GM21529 (cell line): ENCODE measurements around the gene FAM229B.

ENCODE experiments used
- ATAC-seq: cut with Tn5 transposase; IDR thresholded peaks from one replicate; pipeline ENCODE4 v1.9.1; 2021; ENCODE audit not compliant: unreplicated experiment

FAM229B gene

DNA sequence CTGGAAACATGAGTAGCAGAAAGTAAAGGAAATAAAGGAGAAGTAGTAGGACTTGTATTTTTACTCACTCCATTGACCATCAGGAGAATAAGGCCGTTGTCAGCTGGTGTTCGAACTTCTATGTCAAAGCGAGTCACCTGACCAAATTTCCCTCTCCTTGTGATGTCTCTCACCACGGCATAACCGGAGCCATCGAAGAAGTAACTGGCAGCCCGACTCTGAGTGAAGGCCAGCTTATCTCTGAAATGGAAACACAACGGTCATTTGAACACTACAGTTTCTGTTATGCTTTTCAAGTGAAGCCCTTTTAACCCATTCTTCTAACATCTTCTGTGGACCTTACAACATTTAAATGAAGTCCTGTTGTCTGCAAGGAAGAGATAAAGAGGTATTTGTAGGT is 51.7 kb downstream of the FAM229B start:
- no peak for ATAC-seq

DNA sequence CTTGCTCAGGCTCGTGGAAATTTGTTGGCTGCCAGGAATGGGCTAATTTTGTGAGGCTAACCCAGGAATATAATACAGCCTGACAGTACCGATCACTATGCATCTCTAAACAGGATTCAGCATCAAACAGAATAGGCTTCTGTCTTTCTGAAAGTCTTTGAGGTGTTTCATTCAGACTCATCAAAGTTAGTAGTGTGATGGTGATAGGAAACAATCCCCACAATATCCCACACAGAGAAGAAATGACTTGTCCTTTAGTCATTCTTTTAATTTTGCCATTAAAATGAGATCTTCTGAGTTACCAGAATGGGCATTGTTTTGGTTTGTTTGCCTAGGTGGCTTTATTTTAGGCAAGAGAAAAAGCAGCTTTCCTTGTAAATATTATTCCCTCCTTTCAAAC is 54.3 kb downstream of the FAM229B start:
- no peak for ATAC-seq

DNA sequence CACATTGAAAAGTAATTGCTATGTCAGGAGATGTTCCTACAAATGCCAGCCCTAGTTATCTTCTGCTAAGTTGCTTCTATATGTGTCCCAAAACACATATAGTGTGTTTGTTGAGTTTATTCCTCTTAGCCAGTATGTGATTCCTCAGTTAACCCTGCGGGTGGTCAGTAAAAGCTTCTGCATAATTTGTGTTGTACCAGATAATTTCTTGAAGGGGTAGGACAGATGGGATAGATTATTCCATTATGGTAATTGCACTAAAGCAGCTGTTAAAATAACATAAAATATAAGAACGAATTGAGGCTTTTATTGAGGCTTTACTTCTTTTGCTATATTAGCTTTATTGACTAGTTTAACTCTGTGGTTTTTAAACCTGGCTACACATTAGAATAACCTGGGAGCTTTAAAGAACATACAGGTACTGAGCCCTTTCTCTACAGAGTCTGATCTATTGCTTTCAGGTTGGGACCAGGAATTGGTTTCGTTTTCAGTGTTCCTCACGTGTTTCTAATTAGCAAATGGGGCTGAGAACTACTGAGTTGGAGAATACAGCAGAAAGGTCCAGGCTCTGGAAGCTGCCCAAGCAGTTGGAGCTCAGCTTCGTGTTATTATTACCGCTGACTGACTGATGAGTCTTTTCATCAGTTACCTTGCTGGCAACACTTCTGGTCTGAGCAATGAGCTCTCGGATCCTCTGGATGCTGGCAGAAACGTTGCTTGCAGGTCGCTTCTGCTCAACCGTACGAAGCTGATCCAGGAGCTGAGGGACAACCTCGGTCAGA is 56.9 kb downstream of the FAM229B start:
- ATAC-seq = no peak

DNA sequence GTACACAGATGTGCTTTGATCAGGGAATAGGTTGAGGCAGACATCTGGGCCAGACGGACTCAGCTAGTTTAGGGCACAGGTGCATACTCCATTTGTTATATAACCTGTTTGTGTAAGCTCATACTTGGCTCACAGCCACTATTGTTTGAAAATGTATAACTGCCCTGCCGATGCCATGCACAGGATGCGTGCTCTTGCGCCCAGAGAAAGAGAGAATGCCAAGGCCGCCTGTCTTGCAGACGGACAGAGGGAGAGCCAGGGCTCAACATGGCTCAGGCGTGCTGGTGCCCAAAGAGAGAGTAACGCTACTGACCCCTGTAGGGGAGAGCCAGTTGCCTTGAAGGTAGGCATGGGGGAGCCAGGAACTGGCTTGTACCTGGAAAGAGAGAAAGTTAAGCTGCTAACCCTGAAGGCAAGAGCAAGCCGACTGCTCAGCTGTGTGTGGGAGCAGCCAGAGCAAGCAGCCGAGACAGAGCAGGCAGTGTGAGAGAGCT is 57.7 kb downstream of the FAM229B start:
- ATAC-seq = no peak

DNA sequence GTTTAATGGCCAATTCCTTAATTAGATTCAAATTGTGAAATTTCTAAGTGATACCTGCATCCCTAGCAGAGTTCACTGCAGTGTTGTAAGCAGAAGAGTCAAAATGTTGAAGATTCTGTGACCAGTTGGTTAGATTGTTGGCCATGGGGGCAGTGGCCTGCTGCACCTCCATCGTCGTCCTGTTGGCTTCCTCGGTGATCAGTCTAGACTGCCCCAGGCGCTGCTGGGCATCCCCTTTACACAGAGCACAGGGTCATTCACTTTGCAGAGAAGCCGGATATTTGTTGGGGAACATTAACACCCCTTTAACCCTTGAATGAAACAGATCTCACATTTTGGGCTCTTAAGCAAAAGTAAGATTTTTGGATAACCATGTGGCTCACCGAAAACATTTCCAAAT is 60.7 kb downstream of the FAM229B start:
- no peak for ATAC-seq

DNA sequence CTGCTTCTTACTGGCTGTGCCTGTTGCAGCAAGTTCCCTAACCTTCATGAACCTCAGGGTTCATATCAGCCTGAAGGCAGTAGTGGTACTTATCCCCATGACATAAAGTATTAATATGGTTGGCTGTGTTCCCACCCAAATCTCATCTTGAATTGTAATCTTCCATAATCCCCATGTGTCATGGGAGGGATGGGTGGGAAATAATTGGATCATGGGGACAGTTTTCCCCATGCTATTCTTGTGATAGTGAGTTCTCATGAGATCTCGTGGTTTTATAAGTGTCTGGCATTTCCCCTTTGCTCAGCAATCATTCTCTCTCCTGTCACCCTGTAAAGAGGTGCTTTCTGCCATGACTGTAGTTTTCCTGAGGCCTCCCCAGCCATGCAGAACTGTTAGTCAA is 61.8 kb downstream of the FAM229B start:
- no peak for ATAC-seq

DNA sequence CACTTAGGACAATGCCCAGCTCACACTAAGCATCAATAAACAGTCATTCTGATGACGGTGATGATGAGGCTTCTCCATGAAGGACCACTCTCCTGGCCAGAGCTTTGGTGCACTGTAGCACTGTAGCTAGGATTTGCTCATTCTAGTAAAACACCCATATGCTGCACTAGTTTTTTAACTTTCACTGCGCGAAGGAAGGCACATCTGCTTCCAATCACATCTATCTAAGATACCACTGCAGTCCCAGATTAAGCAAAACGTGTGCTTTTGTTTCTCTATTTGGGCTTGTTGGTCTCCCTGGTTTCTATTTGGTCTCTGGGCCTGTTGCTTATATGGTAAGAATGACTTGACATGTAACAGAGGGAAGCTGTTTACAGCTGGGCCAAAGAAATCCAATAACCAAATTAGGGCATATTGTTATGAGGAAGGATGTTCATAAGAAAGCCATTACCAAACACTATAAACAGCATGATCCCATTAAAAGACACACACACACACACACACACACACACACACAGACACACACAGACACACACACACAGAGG is 62.4 kb downstream of the FAM229B start:
- no peak for ATAC-seq

DNA sequence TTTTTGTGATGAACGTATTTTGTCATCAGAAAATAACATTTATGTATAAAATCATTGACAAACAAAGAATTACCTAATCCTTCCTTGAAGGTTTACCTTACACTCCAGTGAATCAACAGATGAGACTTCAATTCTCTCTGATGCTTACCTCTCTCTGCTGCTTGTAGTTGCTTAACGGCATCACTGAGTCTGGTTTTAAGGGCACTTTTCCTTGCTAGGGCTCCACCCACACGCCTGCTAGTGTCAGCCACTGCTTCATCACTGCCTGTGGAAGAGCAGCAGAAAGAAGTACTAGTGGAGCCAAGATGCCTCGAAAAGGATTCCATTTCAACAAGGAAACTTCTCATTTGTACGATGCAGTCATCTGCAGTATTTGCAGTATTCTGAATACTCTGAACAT is 63.0 kb downstream of the FAM229B start:
- ATAC-seq = no peak
